Fibroblast of pulmonary artery (primary cell): ENCODE data around the gene COMMD7.

Source experiments
- DNase-seq: peaks from one replicate; pipeline ENCODE4 v3.0.0-alpha.2; 2010; ENCODE audit warnings: low read depth
- H3K4me3 ChIP-seq: replicated peaks from 2 replicates; pipeline ENCODE4 v1.5.1; 2011; ENCODE audit warnings: low read depth, mild to moderate bottlenecking, control low read depth, low read length, moderate library complexity
- CTCF ChIP-seq: IDR thresholded peaks from 2 replicates; pipeline ENCODE4 v1.5.1; 2011; ENCODE audit warnings: mild to moderate bottlenecking, control low read depth, low read length, inconsistent platforms; ENCODE audit errors: missing control alignments

The COMMD7 gene

GRCh38 chr20:32743237-32744112, at the start of gene COMMD7:
COMMD7 (minus strand) TSS chr20:32743467; CDS start chr20:32743391, 76 bp downstream.
- no peak for TF ChIP-seq CTCF
- DNase-seq = peak; percentile 56

GRCh38 chr20:32792731-32793458, 49.6 kb upstream of the COMMD7 start:
- no peak for TF ChIP-seq CTCF
- H3K4me3 ChIP-seq = no peak overlapping the region
- DNase-seq = no peak

More at GRCh38 chr20:32743237-32744112, at the start of gene COMMD7:
- H3K4me3 ChIP-seq = peak within 1 kb of the TSS; percentile 80

GRCh38 chr20:32792316-32792715, 49.0 kb upstream of the COMMD7 start:
- peak; percentile 5 for DNase-seq
- no peak overlapping the region for H3K4me3 ChIP-seq
- TF ChIP-seq CTCF = no peak

GRCh38 chr20:32790751-32791057, 47.4 kb upstream of the COMMD7 start:
- no peak for TF ChIP-seq CTCF
- no peak overlapping the region for H3K4me3 ChIP-seq

GRCh38 chr20:32789896-32790750, 46.9 kb upstream of the COMMD7 start:
- peak; percentile 100 for TF ChIP-seq CTCF
- peak; percentile 79 for DNase-seq
- H3K4me3 ChIP-seq = no peak overlapping the region

More at GRCh38 chr20:32790751-32791057, 47.4 kb upstream of the COMMD7 start:
- no peak for DNase-seq

- TF ChIP-seq CTCF = no peak
- no peak for DNase-seq
- H3K4me3 ChIP-seq = no peak overlapping the region
Observed at GRCh38 chr20:32787168-32787567, 43.9 kb upstream of the COMMD7 start.
